SU-DHL-6 (cell line): ENCODE measurements around the gene EAPP.

Experiments
- CTCF ChIP-seq: fragments of 200-600 bp; sonication (generic); IDR thresholded peaks from one replicate; pipeline ENCODE4 v1.5.1; 2017; ENCODE audit warnings: antibody characterized with exemption, mild to moderate bottlenecking, low read length, moderate library complexity; ENCODE audit not compliant: insufficient read depth, poor library complexity, severe bottlenecking
- EZH2phosphoT487 ChIP-seq: fragments of 200-600 bp; sonication (generic), shearing (Covaris generic); conservative IDR thresholded peaks from 2 replicates; pipeline ENCODE4 v1.6.1; 2018; ENCODE audit warnings: mild to moderate bottlenecking, antibody characterized with exemption, low read length, moderate library complexity, mixed read lengths

DNA sequence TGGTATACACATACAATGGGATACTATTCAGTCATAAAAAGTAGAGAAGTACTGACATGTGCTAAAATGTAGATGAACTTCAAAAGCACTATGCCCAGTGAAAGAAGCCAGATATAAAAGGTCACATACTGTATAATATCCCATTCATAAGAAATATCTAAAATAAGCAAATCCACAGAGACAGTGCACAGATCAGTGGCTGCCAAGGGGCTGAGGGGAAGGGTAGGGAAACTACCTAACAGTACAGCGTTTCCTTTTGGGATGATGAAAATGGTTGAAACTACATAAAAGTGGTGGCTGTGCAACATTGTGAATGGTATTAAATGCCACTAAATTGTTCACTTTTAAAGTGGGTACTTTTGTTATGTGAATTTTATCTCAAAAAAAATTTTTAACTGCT lies 11.9 kb downstream of the EAPP start:
- TF ChIP-seq CTCF (no peak), EZH2phosphoT487 (no peak)
